Natural killer cell (primary cell): ENCODE data around the gene KCNH1. TPM values are rescaled to one million over a fixed set of nuclear protein-coding genes. Genes with fewer than 3 reads are reported as not detected.

Experiments
- ATAC-seq, 3 donors: fragments of 150-1000 bp in 2 of 3; fragments of 200-7000 bp in 1 of 3; cut with Tn5 transposase; 1 replicate in 1 of 3; 2 replicates in 2 of 3; pipeline ENCODE4 v1.10.0; 2021; ENCODE audit warnings: mild to moderate bottlenecking in 2 of 3, moderate library complexity in 2 of 3
- DNase-seq, 2 donors: peaks; one replicate each; pipeline versions ENCODE4 v3.0.0 to v3.0.0-alpha.2; 2013 to 2021; ENCODE audit warnings: mixed read lengths in 1 of 2
- H3K27ac ChIP-seq: one replicate; pipeline ENCODE4 v1.5.1; 2013; ENCODE audit warnings: mild to moderate bottlenecking, low read length
- H3K27me3 ChIP-seq: one replicate; pipeline ENCODE4 v1.6.1; 2013; ENCODE audit warnings: low read length; ENCODE audit not compliant: control insufficient read depth, insufficient read depth
- H3K36me3 ChIP-seq: one replicate; pipeline ENCODE4 v1.6.1; 2013; ENCODE audit warnings: low read length; ENCODE audit not compliant: control insufficient read depth, insufficient read depth
- H3K4me1 ChIP-seq: one replicate; pipeline ENCODE4 v1.6.1; 2013; ENCODE audit warnings: low read length; ENCODE audit not compliant: control insufficient read depth, insufficient read depth
- H3K4me3 ChIP-seq: one replicate; pipeline ENCODE4 v1.5.1; 2013; ENCODE audit warnings: low read length
- H3K9me3 ChIP-seq: one replicate; pipeline ENCODE4 v1.6.1; 2013; ENCODE audit warnings: low read length; ENCODE audit not compliant: control insufficient read depth, insufficient read depth
- H3K27ac Mint-ChIP-seq, 2 donors: one replicate each; pipeline ENCODE4 v1.8.0; 2022; ENCODE audit warnings: mild to moderate bottlenecking in 2 of 2, mixed read lengths in 2 of 2, moderate library complexity in 1 of 2
- H3K27me3 Mint-ChIP-seq, 2 donors: one replicate each; pipeline ENCODE4 v1.8.0; 2022; ENCODE audit warnings: low read depth in 2 of 2, mixed read lengths in 2 of 2
- H3K36me3 Mint-ChIP-seq: one replicate; pipeline ENCODE4 v1.8.0; 2022; ENCODE audit warnings: mixed read lengths
- H3K4me1 Mint-ChIP-seq, 2 donors: one replicate each; pipeline ENCODE4 v1.8.0; 2022; ENCODE audit warnings: mixed read lengths in 2 of 2
- H3K4me3 Mint-ChIP-seq: one replicate; pipeline ENCODE4 v1.8.0; 2022; ENCODE audit warnings: mild to moderate bottlenecking, moderate library complexity, mixed read lengths
- H3K9me3 Mint-ChIP-seq, 2 donors: one replicate each; pipeline ENCODE4 v1.8.0; 2022; ENCODE audit warnings: mixed read lengths in 2 of 2
- WGBS: methylation state at CpG from one replicate; pipeline ENCODE4 v1.1.7; 2013; ENCODE audit warnings: missing lambda C conversion rate; ENCODE audit not compliant: insufficient coverage; 5-methylcytosine and 5-hydroxymethylcytosine counted together
- intact Hi-C: fragments of 100-400 bp; cut with micrococcal nuclease; formaldehyde crosslinking; loops from one replicate; pipeline ENCODE4 v1.14.2; 2022
- total RNA-seq, 4 donors: library from RNA; stranded (reverse); fragments of 120-200 nt in 1 of 4; gene quantifications; one replicate each; pipeline versions ENCODE4 v1.2.3 to v1.2.4, GENCODE V29; 2013 to 2022
- TF ChIP-seq, protein P1 (sequence below): fragments of 200-600 bp; IDR thresholded peaks from one replicate; pipeline ENCODE4 v1.8.0; 2022; ENCODE audit warnings: antibody characterized with exemption

The KCNH1 gene
- total RNA-seq, 3 donors from 2014 or later (not counting 1 experiment from before 2014, with no cell fraction given), result not detected

DNA sequence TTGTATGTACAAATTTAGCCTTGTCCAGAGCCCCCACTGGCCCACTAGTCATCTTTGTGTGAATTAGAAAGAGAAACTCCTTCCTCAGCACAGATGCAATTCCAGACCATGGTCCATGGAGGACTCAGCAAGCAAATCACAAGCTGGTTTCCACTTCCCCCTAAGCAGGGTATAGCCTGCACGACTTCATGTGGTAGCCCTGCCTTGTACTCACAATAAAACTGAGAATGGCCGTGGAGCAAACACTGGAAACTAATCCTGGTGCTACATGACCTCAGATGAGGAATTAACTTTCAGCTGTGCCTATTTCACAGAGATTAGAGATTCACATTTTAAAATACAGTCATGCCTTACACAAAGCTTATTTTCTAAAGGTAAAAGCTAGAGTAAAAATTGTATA is 32.5 kb downstream of the KCNH1 start:
- H3K4me3 ChIP-seq, result no peak overlapping the region
- intact Hi-C loops, result no loop called here
- no peaks in the 10 kb centered on the region for H3K4me1 Mint-ChIP-seq
- no peaks in the 10 kb centered on the region for H3K9me3 Mint-ChIP-seq
- 62% methylated on average over 2 of the region's 2 CpGs for WGBS
- no peak overlapping the region for H3K27ac ChIP-seq
- no peak overlapping the region for H3K4me3 Mint-ChIP-seq
- no peaks in the 10 kb centered on the region for H3K36me3 Mint-ChIP-seq
- peaks cover 12 to 22% of the 10 kb centered on the region in 2 donors for H3K27me3 Mint-ChIP-seq
- TF ChIP-seq, protein P1, sequence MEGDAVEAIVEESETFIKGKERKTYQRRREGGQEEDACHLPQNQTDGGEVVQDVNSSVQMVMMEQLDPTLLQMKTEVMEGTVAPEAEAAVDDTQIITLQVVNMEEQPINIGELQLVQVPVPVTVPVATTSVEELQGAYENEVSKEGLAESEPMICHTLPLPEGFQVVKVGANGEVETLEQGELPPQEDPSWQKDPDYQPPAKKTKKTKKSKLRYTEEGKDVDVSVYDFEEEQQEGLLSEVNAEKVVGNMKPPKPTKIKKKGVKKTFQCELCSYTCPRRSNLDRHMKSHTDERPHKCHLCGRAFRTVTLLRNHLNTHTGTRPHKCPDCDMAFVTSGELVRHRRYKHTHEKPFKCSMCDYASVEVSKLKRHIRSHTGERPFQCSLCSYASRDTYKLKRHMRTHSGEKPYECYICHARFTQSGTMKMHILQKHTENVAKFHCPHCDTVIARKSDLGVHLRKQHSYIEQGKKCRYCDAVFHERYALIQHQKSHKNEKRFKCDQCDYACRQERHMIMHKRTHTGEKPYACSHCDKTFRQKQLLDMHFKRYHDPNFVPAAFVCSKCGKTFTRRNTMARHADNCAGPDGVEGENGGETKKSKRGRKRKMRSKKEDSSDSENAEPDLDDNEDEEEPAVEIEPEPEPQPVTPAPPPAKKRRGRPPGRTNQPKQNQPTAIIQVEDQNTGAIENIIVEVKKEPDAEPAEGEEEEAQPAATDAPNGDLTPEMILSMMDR, result no peak
- DNase-seq (no peak), ATAC-seq (no peak)
- no peaks in the 10 kb centered on the region for H3K27me3 ChIP-seq
- H3K36me3 ChIP-seq, result no peaks in the 10 kb centered on the region
- H3K4me1 ChIP-seq, result no peaks in the 10 kb centered on the region
- no peaks in the 10 kb centered on the region for H3K9me3 ChIP-seq
- no peak overlapping the region for H3K27ac Mint-ChIP-seq

DNA sequence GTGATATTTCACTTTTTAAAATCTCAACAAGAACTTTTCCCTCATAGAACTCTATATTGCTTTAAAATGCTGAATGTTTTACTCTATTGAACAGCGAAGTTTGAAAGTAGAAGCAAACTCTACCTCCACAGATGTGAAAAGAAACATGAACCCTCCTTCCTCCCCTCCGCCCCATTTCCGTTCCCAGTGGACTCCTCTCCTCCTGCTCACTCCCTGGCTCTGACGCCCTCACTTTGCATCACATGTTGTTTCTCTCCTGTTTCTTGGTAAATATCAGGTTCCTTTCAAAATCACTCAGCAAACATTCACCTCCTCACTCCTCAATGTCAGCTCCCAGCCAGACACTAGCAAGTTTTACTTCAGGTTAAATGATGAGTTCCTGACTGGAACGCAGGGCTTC is 34.6 kb downstream of the KCNH1 start:
- TF ChIP-seq, protein P1, result no peak
- Mint-ChIP-seq H3K4me1 (no peaks in the 10 kb centered on the region), H3K27ac (no peak overlapping the region), H3K27me3 (peaks cover 15 to 22% of the 10 kb centered on the region in 2 donors), H3K9me3 (no peaks in the 10 kb centered on the region), H3K36me3 (no peaks in the 10 kb centered on the region), H3K4me3 (no peak overlapping the region)
- H3K27ac ChIP-seq, result no peak overlapping the region
- H3K4me3 ChIP-seq, result no peak overlapping the region
- no peaks in the 10 kb centered on the region for H3K4me1 ChIP-seq
- WGBS, result 82% methylated on average over 5 of the region's 5 CpGs
- DNase-seq (no peak), ATAC-seq (no peak)
- H3K9me3 ChIP-seq, result no peaks in the 10 kb centered on the region
- no peaks in the 10 kb centered on the region for H3K27me3 ChIP-seq
- intact Hi-C loops, result no loop called here
- no peaks in the 10 kb centered on the region for H3K36me3 ChIP-seq

DNA sequence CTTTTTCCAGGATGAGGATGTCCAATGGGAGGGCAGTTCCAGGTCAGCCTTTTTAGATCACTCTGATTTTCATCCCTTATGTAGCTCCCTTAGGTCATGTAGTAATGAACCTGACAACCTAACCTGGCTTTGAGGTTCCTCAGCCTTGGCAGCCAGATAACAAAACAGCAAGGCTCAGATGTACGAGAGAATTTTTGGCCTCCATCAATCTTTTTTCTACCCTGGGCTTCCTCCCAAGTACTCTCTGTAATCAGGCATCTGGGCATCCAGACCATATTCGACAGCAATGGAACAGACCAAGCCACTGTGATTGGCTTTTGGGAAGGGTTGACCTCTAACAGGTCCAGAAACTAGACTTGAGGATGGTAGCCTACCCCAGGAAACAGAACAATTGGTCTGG is 38.6 kb downstream of the KCNH1 start:
- H3K4me3 ChIP-seq, result no peak overlapping the region
- no peaks in the 10 kb centered on the region for H3K27me3 ChIP-seq
- no peak overlapping the region for H3K27ac Mint-ChIP-seq
- 82% methylated on average over 2 of the region's 2 CpGs for WGBS
- intact Hi-C loops, result no loop called here
- H3K27me3 Mint-ChIP-seq, result peaks cover 15 to 25% of the 10 kb centered on the region in 2 donors
- H3K4me1 ChIP-seq, result no peaks in the 10 kb centered on the region
- DNase-seq, result no peak
- no peak for ATAC-seq
- TF ChIP-seq, protein P1, result no peak
- no peaks in the 10 kb centered on the region for H3K36me3 Mint-ChIP-seq
- H3K27ac ChIP-seq, result no peak overlapping the region
- H3K36me3 ChIP-seq, result no peaks in the 10 kb centered on the region
- no peaks in the 10 kb centered on the region for H3K4me1 Mint-ChIP-seq
- H3K9me3 ChIP-seq, result no peaks in the 10 kb centered on the region
- no peaks in the 10 kb centered on the region for H3K9me3 Mint-ChIP-seq
- H3K4me3 Mint-ChIP-seq, result no peak overlapping the region

DNA sequence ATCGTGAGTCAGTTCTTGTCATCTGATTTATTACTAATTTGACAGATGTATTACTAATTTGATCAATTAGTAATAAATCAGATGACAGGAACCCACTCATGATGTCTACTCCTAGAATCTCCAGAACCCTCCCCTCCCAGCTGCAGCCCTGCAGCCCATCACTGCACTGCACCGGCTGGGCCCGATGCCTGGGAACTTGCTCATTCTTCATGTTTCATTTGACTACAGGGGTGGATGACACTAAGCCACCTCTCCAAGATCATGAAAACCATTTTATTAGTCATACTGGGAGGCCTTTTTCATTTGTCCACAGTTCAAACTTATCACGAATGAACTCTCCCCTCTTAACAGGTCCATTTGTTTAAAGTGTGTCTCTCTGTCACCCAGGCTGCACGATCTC is 41.0 kb downstream of the KCNH1 start:
- intact Hi-C loops, result no loop called here
- H3K4me3 Mint-ChIP-seq, result no peak overlapping the region

More for the DNA sequence above, 41.0 kb downstream of the KCNH1 start:
- H3K4me1 ChIP-seq, result no peaks in the 10 kb centered on the region
- H3K36me3 ChIP-seq, result no peaks in the 10 kb centered on the region
- no peak overlapping the region for H3K27ac Mint-ChIP-seq
- H3K27me3 ChIP-seq, result no peaks in the 10 kb centered on the region
- 92% methylated on average over 4 of the region's 5 CpGs for WGBS
- no peak overlapping the region for H3K27ac ChIP-seq
- DNase-seq (no peak), ATAC-seq (no peak)
- peaks cover 11 to 17% of the 10 kb centered on the region in 2 donors for H3K27me3 Mint-ChIP-seq
- no peak overlapping the region for H3K4me3 ChIP-seq
- H3K9me3 ChIP-seq, result no peaks in the 10 kb centered on the region
- H3K4me1 Mint-ChIP-seq, result no peaks in the 10 kb centered on the region
- no peaks in the 10 kb centered on the region for H3K9me3 Mint-ChIP-seq
- H3K36me3 Mint-ChIP-seq, result no peaks in the 10 kb centered on the region
- TF ChIP-seq, protein P1, result no peak
